Measurements from ENCODE around the gene WFDC12.

WFDC12 gene

DNA sequence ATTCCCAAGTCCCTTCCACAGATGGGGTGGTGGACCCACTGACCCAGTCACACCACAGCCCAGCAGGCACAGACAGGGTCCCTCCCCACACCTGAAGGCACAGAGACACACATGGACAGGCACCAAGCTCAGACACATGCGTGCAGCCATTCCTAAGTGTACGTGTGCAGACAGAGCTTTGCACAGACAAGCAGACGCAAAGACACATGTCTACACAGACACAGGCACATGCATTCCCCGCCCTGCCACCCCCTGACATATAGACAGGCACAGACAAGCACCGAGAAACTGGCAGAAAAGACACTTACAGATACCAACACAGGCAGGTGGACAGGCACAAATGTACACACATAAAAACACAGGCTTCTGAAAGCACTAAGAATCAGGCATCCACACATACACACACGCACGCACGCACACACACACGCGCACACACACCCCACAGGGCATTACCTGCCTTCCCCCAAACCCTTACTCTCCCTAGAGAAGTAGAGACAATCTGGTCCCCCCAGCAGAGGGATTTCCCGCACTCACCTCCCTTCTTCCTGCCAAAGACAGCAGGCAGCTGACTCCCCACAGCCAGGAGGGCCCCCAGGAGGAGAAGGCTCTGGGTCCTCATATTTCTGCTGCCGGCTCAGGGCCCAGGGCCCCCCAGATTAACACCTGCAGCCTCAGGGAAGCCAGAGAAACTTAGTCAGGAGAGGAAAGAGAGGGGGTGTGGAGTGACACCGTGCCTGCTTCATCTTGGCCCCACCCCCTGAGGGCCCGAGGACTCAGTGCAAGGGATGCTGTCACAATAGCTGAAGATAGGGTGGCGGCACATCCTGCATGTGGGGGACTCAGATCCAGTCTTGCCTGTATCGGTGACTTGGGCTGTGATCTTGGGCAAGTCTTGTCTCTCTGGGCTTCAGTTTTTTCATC, 9.5 kb downstream of the WFDC12 start, which contains the start of gene WFDC5:
WFDC5 (minus strand) TSS at position 710 of the 921 bp plus-strand sequence; CDS start at position 619, 91 bp downstream.
- no peak for DNase-seq

- DNase-seq: no peak
These were observed 10.4 kb downstream of the WFDC12 start for GRCh38 chr20:45113865-45114264.

- DNase-seq: no peak
These were observed 11.5 kb downstream of the WFDC12 start for GRCh38 chr20:45112754-45113153.

DNA sequence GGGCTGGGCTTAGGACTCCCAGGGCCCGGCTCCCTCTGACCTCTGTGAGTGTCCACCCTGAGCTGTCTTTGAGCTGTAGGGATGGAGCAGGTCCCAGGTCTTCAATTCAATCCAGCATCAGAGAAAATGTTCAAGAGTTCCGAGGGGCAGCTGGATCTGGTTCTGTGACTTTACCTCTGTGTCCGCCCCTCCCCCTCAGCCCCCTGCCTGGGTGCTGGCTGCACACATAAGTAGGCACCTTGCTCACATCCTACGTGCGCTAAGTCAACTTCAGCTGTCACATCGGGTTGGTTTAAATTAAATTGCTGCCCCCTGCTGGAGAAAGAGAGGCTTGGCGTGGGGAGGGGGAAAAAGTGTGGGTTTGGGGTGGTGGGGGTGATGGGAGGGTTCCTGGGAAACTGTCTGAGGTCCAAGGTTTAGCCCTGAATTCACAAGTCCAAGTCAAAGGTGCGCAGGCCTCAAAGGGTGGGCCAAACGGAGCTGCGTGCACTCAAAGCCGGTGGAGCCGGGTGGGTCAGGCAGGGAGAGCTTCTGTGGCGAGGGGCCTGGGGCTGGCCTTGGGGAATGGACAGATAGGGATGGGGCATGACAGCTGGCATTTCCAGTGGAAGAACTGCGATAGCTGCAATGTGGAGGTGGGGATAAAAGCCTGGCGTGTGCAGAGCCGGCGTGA, 12.3 kb downstream of the WFDC12 start:
- peak; percentile 19 for DNase-seq

GRCh38 chr20:45111285-45111684, 13.0 kb downstream of the WFDC12 start:
- DNase-seq: no peak

- DNase-seq: no peak
These were observed 14.0 kb downstream of the WFDC12 start for GRCh38 chr20:45110301-45110700.

DNA sequence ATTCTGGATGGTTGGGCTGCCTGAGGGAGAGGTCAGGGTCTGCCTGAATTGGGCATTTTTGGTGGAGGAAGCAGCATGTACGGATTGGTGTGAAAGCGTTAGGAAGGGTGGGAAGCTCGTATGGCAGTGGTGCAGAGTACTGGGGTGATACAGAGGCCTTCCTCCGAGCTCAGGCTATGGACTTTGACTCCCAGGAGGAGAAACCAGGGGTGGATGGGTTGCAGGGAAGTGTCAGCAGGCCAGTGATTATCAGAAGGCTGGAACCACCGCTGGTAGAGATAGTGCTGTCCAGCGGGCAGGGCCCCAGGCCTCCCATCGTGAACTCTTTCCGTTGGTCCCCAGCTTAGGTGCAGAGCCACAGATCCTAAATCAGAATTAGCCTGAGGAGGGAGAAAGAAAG, 14.6 kb downstream of the WFDC12 start:
- no peak for DNase-seq

DNA sequence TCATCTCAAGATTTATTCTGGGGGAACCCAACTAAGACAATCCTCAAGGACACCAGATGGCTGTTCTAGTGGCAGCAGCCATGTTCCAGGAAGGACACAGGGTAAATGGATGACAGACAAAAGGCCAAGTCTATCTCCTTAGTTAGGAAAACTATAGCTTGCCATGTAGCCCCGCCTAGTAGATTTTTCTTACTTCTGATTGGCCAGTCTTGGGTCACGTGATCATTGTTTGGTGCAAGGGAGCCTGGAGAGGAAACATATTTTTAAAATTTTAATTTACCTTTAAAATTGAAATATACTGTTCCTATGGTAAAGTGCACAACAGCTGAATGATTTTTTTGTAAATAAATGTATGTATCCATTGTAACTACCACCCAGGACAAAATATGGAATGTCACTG, 18.9 kb downstream of the WFDC12 start:
- DNase-seq: no peak

DNA sequence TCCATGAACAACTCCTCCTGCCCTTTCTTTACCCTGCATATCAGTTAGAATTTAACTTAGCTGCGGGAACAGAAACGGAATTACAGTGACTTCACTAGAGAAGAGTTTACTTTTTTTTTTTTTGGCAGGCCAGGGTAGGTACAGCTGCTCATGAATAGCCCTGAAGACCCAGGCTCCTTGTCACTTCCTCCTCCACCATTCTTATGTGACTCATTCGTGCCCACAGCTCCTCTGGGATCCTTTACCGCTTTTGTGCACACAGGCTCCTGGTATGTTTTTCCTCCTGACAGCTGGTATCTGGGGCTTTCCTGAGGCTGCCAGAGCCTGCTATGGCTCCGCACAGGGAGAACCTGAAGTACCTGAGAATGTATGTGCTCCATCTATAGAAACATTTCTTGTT, 19.5 kb downstream of the WFDC12 start:
- DNase-seq: no peak

DNA sequence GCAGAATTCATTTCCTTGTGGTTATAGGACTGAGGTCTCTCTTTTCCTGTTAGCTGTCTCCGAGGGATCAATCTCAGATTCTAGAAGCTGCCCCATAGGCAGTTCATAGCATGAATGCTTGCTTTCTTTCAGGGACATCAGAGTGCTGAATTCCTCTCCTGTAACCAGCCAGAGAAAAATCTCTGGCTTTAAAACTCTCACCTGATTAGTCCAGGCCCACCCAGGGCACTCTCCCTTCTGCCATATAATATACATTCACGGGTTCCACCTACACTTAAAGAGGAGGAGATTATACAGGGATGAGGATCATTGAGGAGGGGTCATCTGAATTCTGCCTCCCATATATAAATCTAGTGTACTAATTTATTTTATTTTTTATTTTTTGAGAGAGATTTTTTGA, 21.2 kb downstream of the WFDC12 start:
- no peak for DNase-seq

GRCh38 chr20:45101333-45101850, 22.9 kb downstream of the WFDC12 start:
- no peak for DNase-seq

- no peak for DNase-seq
These were observed 23.6 kb downstream of the WFDC12 start, which contains the start of gene KCNS1 for GRCh38 chr20:45100563-45101245. Gene KCNS1, minus strand, starts transcription at chr20:45101127. Its CDS starts 1,891 bp downstream, at chr20:45099236.

- DNase-seq: no peak
These were observed 26.0 kb downstream of the WFDC12 start for GRCh38 chr20:45098103-45098773.

- DNase-seq: no peak
These were observed 26.7 kb downstream of the WFDC12 start for GRCh38 chr20:45097485-45098102.

- DNase-seq: no peak
These were observed 27.5 kb downstream of the WFDC12 start for GRCh38 chr20:45096781-45097180.

- peak; percentile 32 for DNase-seq
These were observed 28.4 kb downstream of the WFDC12 start for GRCh38 chr20:45095805-45096238.

- DNase-seq: no peak
These were observed 29.2 kb downstream of the WFDC12 start for GRCh38 chr20:45094864-45095574.

DNA sequence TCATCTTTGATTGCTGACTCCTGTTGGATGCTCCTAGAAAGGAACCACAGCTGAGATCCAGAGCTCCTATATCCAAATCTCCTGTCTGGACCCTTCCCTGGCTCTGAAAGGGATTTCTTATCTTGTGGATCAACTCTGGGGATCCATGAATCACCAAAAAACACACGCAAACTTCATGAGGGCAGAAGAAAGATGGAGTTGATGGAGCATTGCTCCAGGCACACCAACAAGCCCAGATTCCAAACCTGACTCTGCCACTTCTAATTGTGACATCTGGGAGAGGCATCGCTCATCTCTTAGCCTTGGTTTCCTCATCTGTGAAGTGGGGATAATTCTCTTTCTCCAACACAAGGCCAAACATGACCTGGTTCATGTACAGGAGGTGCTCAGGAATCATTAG, 30.1 kb downstream of the WFDC12 start:
- no peak for DNase-seq

DNA sequence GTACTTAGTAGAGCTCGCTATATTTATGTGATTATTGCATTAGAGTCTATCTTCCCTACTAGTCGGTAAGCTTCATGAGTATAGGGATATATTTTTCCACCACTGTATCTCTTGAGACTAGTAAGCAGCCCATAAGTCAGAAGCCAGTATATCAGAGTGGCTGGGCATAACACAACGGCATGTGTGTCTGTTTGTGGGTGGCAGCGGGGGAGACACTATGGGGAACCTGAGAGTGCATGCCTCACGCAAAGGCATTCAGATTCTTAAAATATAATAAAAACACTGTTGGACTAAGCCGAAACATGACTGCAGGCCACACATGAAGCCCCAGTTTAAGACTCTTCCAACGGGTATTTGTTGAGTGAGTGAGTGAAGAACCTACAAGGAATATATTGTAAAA, 31.4 kb downstream of the WFDC12 start:
- DNase-seq: no peak

- DNase-seq: no peak
These were observed 32.9 kb downstream of the WFDC12 start for GRCh38 chr20:45091366-45091765.

GRCh38 chr20:45090481-45090880, 33.8 kb downstream of the WFDC12 start:
- DNase-seq: no peak

All from NCI-H146 (cell line).